Trophoblast cell (in vitro differentiated cells and primary cell): ENCODE results near the gene MYOD1.

Source experiments
- DNase-seq, 2 donors: peaks; one replicate each; pipeline ENCODE4 v3.0.0-alpha.2; 2016
- H2AFZ ChIP-seq: 2 replicates; pipeline ENCODE4 v1.6.1; 2013; ENCODE audit warnings: low read length, moderate library complexity, mild to moderate bottlenecking; ENCODE audit not compliant: insufficient read depth, poor library complexity
- H2AK5ac ChIP-seq: 2 replicates; pipeline ENCODE4 v1.6.1; 2013; ENCODE audit warnings: mild to moderate bottlenecking, low read length
- H2BK120ac ChIP-seq: 2 replicates; pipeline ENCODE4 v1.6.1; 2013; ENCODE audit warnings: low read length, mild to moderate bottlenecking, moderate library complexity; ENCODE audit not compliant: insufficient read depth, poor library complexity
- H2BK12ac ChIP-seq: 2 replicates; pipeline ENCODE4 v1.6.1; 2013; ENCODE audit warnings: mild to moderate bottlenecking, low read length, moderate library complexity
- H2BK5ac ChIP-seq: 2 replicates; pipeline ENCODE4 v1.6.1; 2013; ENCODE audit warnings: low read length, low read depth, moderate library complexity, mild to moderate bottlenecking; ENCODE audit not compliant: poor library complexity
- H3K14ac ChIP-seq: 2 replicates; pipeline ENCODE4 v1.6.1; 2013; ENCODE audit warnings: mild to moderate bottlenecking, low read length
- H3K18ac ChIP-seq: 2 replicates; pipeline ENCODE4 v1.6.1; 2013; ENCODE audit warnings: mild to moderate bottlenecking, low read length
- H3K23ac ChIP-seq: 2 replicates; pipeline ENCODE4 v1.6.1; 2013; ENCODE audit warnings: low read length
- H3K27ac ChIP-seq: 2 replicates; pipeline ENCODE4 v1.5.1; 2013; ENCODE audit warnings: low read depth, mild to moderate bottlenecking, inconsistent platforms, low read length, moderate library complexity
- H3K27me3 ChIP-seq: 2 replicates; pipeline ENCODE4 v1.6.1; 2013; ENCODE audit warnings: inconsistent platforms, mild to moderate bottlenecking, low read length, moderate library complexity; ENCODE audit not compliant: insufficient read depth
- H3K36me3 ChIP-seq, 2 experiments: 1 replicate in 1 of 2; 2 replicates in 1 of 2; pipeline ENCODE4 v1.6.1; 2013; ENCODE audit warnings: low read length in 2 of 2, mild to moderate bottlenecking in 2 of 2, moderate library complexity in 1 of 2; ENCODE audit not compliant: insufficient read depth in 2 of 2, control insufficient read depth in 1 of 2
- H3K4ac ChIP-seq: 2 replicates; pipeline ENCODE4 v1.6.1; 2013; ENCODE audit warnings: low read depth, mild to moderate bottlenecking, low read length, moderate library complexity
- H3K4me1 ChIP-seq, 2 experiments: 1 replicate in 1 of 2; 2 replicates in 1 of 2; pipeline ENCODE4 v1.6.1; 2013; ENCODE audit warnings: low read length in 2 of 2, mild to moderate bottlenecking in 2 of 2, moderate library complexity in 1 of 2; ENCODE audit not compliant: insufficient read depth in 2 of 2, control insufficient read depth in 1 of 2
- H3K4me2 ChIP-seq: 2 replicates; pipeline ENCODE4 v1.6.1; 2013; ENCODE audit warnings: inconsistent platforms, mild to moderate bottlenecking, low read length, moderate library complexity
- H3K4me3 ChIP-seq: 2 replicates; pipeline ENCODE4 v1.5.1; 2013; ENCODE audit warnings: mild to moderate bottlenecking, low read depth, low read length, inconsistent platforms
- H3K79me1 ChIP-seq: one replicate; pipeline ENCODE4 v1.6.1; 2013; ENCODE audit warnings: low read length
- H3K79me2 ChIP-seq: 2 replicates; pipeline ENCODE4 v1.6.1; 2013; ENCODE audit warnings: low read length, mild to moderate bottlenecking; ENCODE audit not compliant: control insufficient read depth, insufficient read depth, poor library complexity
- H3K9ac ChIP-seq: 2 replicates; pipeline ENCODE4 v1.6.1; 2013; ENCODE audit warnings: mild to moderate bottlenecking, low read length
- H3K9me3 ChIP-seq: 2 replicates; pipeline ENCODE4 v1.6.1; 2013; ENCODE audit warnings: low read depth, mild to moderate bottlenecking, control low read depth, inconsistent platforms, low read length; ENCODE audit not compliant: insufficient read depth
- H4K12ac ChIP-seq: 2 replicates; pipeline ENCODE4 v1.6.1; 2013; ENCODE audit warnings: low read depth, mild to moderate bottlenecking, low read length, moderate library complexity
- H4K8ac ChIP-seq: 2 replicates; pipeline ENCODE4 v1.6.1; 2013; ENCODE audit warnings: low read depth, mild to moderate bottlenecking, low read length, moderate library complexity
- H4K91ac ChIP-seq: one replicate; pipeline ENCODE4 v1.6.1; 2013; ENCODE audit warnings: low read depth, mild to moderate bottlenecking, low read length, moderate library complexity
- WGBS: extraction: QIAGEN DNeasy Blood & Tissue Kit; methylation state at CpG from one replicate; pipeline ENCODE4 v1.1.7; 2013; ENCODE audit warnings: missing lambda C conversion rate; ENCODE audit not compliant: insufficient read length, insufficient coverage; ENCODE audit errors: extremely low coverage; 5-methylcytosine and 5-hydroxymethylcytosine counted together

MYOD1 gene

GRCh38 chr11:17768547-17768946 lies 49.2 kb downstream of the MYOD1 start:
- H3K4ac ChIP-seq = no peak overlapping the region
- no peak overlapping the region for H3K27ac ChIP-seq
- no peak overlapping the region for H3K9ac ChIP-seq
- no peaks in the 10 kb centered on the region for H3K4me1 ChIP-seq
- no peak overlapping the region for H2AK5ac ChIP-seq
- H4K8ac ChIP-seq = no peak overlapping the region
- no peak overlapping the region for H3K23ac ChIP-seq
- no peaks in the 10 kb centered on the region for H3K79me2 ChIP-seq
- H3K79me1 ChIP-seq = no peaks in the 10 kb centered on the region
- no peak overlapping the region for H3K14ac ChIP-seq
- H2AFZ ChIP-seq = no peak overlapping the region
- H3K36me3 ChIP-seq = no peaks in the 10 kb centered on the region
- H2BK12ac ChIP-seq = no peak overlapping the region
- no peak overlapping the region for H3K4me2 ChIP-seq
- H3K18ac ChIP-seq = no peak overlapping the region
- no peak overlapping the region for H2BK5ac ChIP-seq
- H3K4me3 ChIP-seq = no peak overlapping the region
- no CpG with 5 or more reads among the region's 7 CpGs for WGBS
- no peak for DNase-seq
- no peaks in the 10 kb centered on the region for H3K27me3 ChIP-seq
- H4K12ac ChIP-seq = no peak overlapping the region
- H2BK120ac ChIP-seq = no peak overlapping the region
- H4K91ac ChIP-seq = no peak overlapping the region
- no peaks in the 10 kb centered on the region for H3K9me3 ChIP-seq

GRCh38 chr11:17769218-17769617 lies 49.8 kb downstream of the MYOD1 start:
- no peak overlapping the region for H3K23ac ChIP-seq
- no peak overlapping the region for H4K8ac ChIP-seq
- no CpG with 5 or more reads among the region's 1 CpG for WGBS

GRCh38 chr11:17770048-17770652 lies 50.8 kb downstream of the MYOD1 start:
- no peaks in the 10 kb centered on the region for H3K9me3 ChIP-seq
- H2BK12ac ChIP-seq = no peak overlapping the region
- no peaks in the 10 kb centered on the region for H3K79me1 ChIP-seq
- H2AK5ac ChIP-seq = no peak overlapping the region
- no peak overlapping the region for H3K4me2 ChIP-seq
- no peak overlapping the region for H3K23ac ChIP-seq
- no peak overlapping the region for H3K18ac ChIP-seq
- no peak overlapping the region for H2AFZ ChIP-seq
- no peaks in the 10 kb centered on the region for H3K27me3 ChIP-seq
- H3K14ac ChIP-seq = no peak overlapping the region
- WGBS = no CpG with 5 or more reads among the region's 9 CpGs
- H3K36me3 ChIP-seq = no peaks in the 10 kb centered on the region
- no peaks in the 10 kb centered on the region for H3K79me2 ChIP-seq
- H4K91ac ChIP-seq = no peak overlapping the region
- no peak overlapping the region for H3K27ac ChIP-seq
- no peak overlapping the region for H4K12ac ChIP-seq
- H4K8ac ChIP-seq = no peak overlapping the region
- no peaks in the 10 kb centered on the region for H3K4me1 ChIP-seq
- no peak overlapping the region for H2BK5ac ChIP-seq
- no peak overlapping the region for H3K4ac ChIP-seq
- H2BK120ac ChIP-seq = no peak overlapping the region
- no peak overlapping the region for H3K9ac ChIP-seq
- H3K4me3 ChIP-seq = no peak overlapping the region
- peak in 1 of 2 donors; percentile 2 for DNase-seq

More at GRCh38 chr11:17769218-17769617, 49.8 kb downstream of the MYOD1 start:
- Histone ChIP-seq H3K36me3 (no peaks in the 10 kb centered on the region), H4K12ac (no peak overlapping the region), H3K9ac (no peak overlapping the region), H3K4me2 (no peak overlapping the region), H2AFZ (no peak overlapping the region), H3K79me2 (no peaks in the 10 kb centered on the region), H3K27me3 (no peaks in the 10 kb centered on the region), H3K9me3 (no peaks in the 10 kb centered on the region), H2BK5ac (no peak overlapping the region), H3K79me1 (no peaks in the 10 kb centered on the region), H2BK120ac (no peak overlapping the region), H3K4me1 (no peaks in the 10 kb centered on the region), H3K14ac (no peak overlapping the region), H2BK12ac (no peak overlapping the region), H2AK5ac (no peak overlapping the region), H4K91ac (no peak overlapping the region), H3K4ac (no peak overlapping the region), H3K18ac (no peak overlapping the region), H3K4me3 (no peak overlapping the region), H3K27ac (no peak overlapping the region)
- no peak for DNase-seq

GRCh38 chr11:17770917-17771316 lies 51.5 kb downstream of the MYOD1 start:
- Histone ChIP-seq H3K23ac (no peak overlapping the region), H3K4ac (no peak overlapping the region), H2BK12ac (no peak overlapping the region), H3K4me3 (no peak overlapping the region), H4K91ac (no peak overlapping the region), H3K27ac (no peak overlapping the region), H2BK5ac (no peak overlapping the region), H4K12ac (no peak overlapping the region), H3K9me3 (no peaks in the 10 kb centered on the region), H4K8ac (no peak overlapping the region), H3K36me3 (no peaks in the 10 kb centered on the region), H3K79me2 (no peaks in the 10 kb centered on the region), H2AK5ac (no peak overlapping the region), H3K4me1 (no peaks in the 10 kb centered on the region), H3K9ac (no peak overlapping the region), H3K18ac (no peak overlapping the region), H3K27me3 (no peaks in the 10 kb centered on the region), H3K4me2 (no peak overlapping the region), H2BK120ac (no peak overlapping the region), H3K79me1 (no peaks in the 10 kb centered on the region), H3K14ac (no peak overlapping the region), H2AFZ (no peak overlapping the region)
- no peak for DNase-seq
